GM21367 (cell line): Measurements from ENCODE around the gene SCAI.
"Not testable (repeated sequence)": the region's sequence is repeated elsewhere in the genome, so short reads cannot be mapped to it uniquely, and the experiment has no call there.

ENCODE experiments used
- ATAC-seq: cut with Tn5 transposase; IDR thresholded peaks from one replicate; pipeline ENCODE4 v1.9.1; 2021; ENCODE audit not compliant: unreplicated experiment

Gene SCAI

DNA sequence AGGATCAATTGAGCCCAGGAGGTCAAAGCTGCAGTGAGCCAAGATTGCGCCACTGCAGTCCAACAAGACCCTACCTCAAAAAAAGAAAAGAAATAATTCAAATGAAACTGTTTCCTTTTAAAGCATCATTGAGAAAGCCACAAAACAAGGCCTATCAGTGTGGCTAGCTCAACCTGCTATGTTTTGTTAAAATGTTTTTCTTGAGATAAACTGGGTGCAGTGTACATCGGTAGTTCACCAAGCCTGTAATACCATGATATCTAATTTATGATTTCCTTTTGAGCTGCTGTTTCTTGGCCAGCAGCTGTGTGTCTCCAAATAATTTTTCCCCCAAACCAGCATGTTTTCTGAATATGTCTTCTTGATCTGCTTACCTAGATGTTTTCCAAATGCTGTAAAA lies 105.2 kb downstream of the SCAI start:
- ATAC-seq: no peak

- no peak for ATAC-seq
Observed at GRCh38 chr9:125028041-125028440, 115.3 kb downstream of the SCAI start.

DNA sequence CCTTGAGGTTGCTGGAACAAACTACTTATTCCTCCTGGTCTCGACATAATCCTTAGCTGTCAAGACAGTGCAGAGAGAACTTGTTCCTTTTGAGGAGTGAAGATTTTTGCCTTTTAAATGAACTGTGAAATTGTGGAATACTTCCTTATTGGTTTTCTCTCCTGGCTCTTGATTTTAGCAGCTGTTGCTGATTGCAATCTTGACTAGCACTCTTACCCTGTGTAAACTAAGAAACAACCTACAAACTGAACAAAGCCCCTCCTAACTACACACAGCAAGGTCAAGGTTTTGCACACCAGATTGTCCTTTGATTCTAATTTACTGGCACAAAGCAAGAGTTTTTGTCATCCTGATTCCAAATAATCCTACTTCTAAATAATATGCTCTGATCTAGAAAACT lies 118.4 kb downstream of the SCAI start:
- no peak for ATAC-seq

GRCh38 chr9:125021069-125021468 lies 122.3 kb downstream of the SCAI start:
- ATAC-seq: no peak

DNA sequence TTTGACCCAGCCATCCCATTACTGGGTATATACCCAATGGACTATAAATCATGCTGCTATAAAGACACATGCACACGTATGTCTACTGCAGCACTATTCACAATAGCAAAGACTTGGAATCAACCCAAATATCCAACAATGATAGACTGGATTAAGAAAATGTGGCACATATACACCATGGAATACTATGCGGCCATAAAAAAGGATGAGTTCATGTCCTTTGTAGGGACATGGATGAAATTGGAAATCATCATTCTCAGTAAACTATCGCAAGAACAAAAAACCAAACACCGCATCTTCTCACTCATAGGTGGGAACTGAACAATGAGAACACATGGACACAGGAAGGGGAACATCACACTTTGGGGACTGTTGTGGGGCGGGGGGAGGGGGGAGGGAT lies 127.7 kb downstream of the SCAI start:
- ATAC-seq: not testable (repeated sequence)

GRCh38 chr9:125012013-125012412 lies 131.3 kb downstream of the SCAI start:
- not testable (repeated sequence) for ATAC-seq

- ATAC-seq: no peak
Observed at GRCh38 chr9:125008599-125008998, 134.7 kb downstream of the SCAI start.

DNA sequence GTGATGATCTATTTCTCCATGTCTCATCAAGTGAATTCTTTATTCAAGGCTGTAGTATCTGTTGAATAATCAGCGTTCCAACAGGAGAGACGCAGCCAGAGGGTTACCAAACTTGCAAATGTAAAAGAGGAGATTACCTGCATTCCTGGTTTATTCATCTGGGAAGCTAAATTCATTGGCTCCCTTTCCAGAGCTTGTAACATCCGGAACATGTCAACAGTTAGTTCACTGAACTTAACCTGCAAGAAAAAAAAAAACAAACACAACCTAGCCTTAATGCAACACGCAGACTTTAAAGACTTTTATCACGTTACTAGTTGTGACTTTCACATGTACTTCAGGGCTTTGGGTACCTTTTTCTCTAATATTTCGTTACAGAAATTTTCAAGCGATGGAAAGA lies 140.0 kb downstream of the SCAI start:
- ATAC-seq: no peak

- no peak for ATAC-seq
Observed at GRCh38 chr9:124983698-124984097, 159.6 kb downstream of the SCAI start.

- ATAC-seq: no peak
Observed at GRCh38 chr9:124980431-124980830, 162.9 kb downstream of the SCAI start.

- ATAC-seq: no peak
Observed at GRCh38 chr9:124975131-124975530, 168.2 kb downstream of the SCAI start.

DNA sequence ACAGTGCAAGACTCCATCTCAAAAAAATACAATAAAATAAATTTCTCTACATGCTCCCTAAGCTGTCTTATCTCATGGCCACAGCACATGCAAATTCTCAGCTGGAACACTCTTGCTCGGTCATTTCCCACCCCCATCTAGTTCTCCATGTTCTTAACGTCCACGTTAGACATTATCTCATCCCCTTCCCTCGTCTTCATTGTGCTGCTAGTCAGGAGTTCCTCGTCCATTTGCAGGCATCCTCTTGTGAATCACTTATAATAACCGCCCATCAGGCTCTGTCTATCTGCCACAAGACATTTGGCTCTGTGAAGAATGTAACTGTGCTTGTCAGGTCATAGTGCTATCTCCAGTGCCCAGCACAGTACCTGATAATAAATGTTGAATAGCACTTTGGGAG lies 169.5 kb downstream of the SCAI start:
- ATAC-seq: no peak

GRCh38 chr9:124972241-124972770 lies 171.0 kb downstream of the SCAI start:
- no peak for ATAC-seq

GRCh38 chr9:124969401-124969800 lies 173.9 kb downstream of the SCAI start:
- no peak for ATAC-seq

DNA sequence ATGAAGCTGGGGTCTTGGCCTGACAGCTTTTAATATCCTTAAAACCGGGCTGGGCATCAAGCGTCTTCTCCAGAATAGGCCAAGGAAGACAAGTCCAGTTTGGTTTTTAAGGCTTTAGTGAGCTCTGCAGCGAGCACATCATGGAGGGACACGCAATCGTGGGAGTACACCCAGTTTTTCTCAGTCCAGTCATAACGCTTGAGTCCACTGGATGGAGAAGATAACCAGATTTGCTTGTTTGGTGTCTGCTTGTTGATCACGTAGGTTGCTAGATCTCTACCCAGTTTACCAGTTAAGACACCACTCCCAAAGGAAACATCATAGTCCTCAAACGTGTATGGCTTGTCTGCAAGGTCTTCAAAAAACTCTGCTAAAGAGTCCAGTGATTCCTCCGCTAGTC lies 175.1 kb downstream of the SCAI start:
- ATAC-seq: no peak

- not testable (repeated sequence) for ATAC-seq
Observed at GRCh38 chr9:124965775-124966568, 177.4 kb downstream of the SCAI start.

DNA sequence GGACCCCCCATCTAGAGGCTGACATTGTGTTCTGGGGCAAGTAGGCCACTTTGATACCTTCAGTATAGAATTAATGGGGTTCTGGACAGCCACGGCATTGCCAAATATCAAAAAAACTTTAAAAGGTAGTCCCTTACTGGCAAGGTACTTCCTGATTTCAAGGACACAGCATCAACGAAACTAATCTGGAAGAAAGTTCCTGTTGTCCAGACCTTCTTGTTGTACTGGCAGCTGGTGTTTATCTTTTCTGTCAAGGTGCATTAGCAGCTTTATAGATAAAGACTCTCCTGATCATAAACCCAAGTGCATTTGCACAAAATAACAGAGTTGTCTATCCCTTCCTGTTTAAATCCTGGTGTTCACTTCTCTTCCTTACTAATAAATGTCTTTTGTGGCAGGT lies 178.7 kb downstream of the SCAI start:
- ATAC-seq: no peak

GRCh38 chr9:124964056-124964455 lies 179.3 kb downstream of the SCAI start:
- no peak for ATAC-seq

GRCh38 chr9:124960409-124960752 lies 182.9 kb downstream of the SCAI start:
- ATAC-seq: no peak

GRCh38 chr9:124959671-124960408 lies 183.5 kb downstream of the SCAI start:
- ATAC-seq: not testable (repeated sequence)

DNA sequence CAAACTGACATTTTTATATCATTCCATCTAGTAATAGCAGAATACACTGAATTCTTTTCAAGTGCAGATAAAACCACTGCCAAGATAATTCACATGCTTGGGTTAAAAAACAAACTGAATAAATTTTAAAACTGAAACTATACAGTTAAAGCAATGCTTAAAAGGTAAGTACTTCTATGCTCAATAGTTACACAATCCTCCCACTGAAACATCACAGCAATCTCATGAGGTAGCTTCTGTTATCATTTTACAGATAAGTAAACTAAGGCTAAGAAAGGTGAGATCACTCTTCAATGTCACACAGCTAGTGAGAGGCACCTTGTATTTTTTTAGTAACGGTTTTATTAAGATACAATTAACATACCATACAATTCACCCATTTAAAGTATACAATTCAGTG lies 189.1 kb downstream of the SCAI start:
- no peak for ATAC-seq

DNA sequence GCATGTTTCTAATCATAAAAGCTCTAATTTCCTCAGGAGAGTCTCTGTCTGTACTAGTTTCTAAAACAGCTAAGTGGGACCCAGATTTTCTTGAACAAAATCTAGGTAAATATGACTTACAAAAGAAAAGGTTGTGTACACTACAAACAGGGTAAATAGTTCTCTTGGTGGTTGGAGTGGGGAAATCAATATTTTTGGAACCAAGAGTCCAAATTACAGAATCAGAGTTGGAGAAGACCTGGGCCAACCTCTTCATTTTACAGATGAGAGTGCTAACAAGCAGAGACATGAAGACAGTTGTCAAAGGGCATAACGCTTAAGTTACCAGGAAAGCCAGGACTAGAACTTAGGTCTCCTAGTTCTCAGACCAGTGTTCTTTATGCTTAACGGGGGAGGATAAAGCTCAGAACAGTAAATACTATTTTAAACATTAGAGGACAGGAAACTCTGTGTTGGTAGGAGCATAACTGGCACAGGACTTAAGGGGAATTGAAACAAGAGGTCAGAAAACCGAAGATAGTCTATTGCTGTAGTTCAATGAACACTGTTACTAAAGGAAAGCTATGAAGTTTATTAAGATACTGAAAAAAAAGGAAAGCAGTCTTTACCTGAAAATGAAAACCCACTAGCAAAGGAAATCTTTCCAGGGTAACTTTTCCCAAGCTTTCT lies 193.1 kb downstream of the SCAI start:
- ATAC-seq: no peak
